HepG2 (cell line): Measurements from ENCODE around the gene KRT12. TPM values are rescaled to one million over a fixed set of nuclear protein-coding genes. Genes with fewer than 3 reads are reported as not detected.

Experiments used
- FOXA1 ChIP-seq, 2 experiments: fragments of 450-650 bp in 1 of 2; sonication (generic) in 1 of 2; formaldehyde crosslinking in 1 of 2; IDR thresholded peaks; 2 replicates each; pipeline versions ENCODE4 v1.4.0 to v1.6.1; 2016 to 2020; ENCODE audit warnings: missing genetic modification reagents in 1 of 2
- GATA4 ChIP-seq: sonication (generic); IDR thresholded peaks from 2 replicates; pipeline ENCODE4 v1.6.1; 2016; ENCODE audit warnings: antibody characterized with exemption, low read depth, borderline replicate concordance
- KDM5B ChIP-seq: sonication (generic); formaldehyde crosslinking; IDR thresholded peaks from 2 replicates; pipeline ENCODE4 v1.4.0; 2020; ENCODE audit warnings: missing genetic modification reagents, mild to moderate bottlenecking, borderline replicate concordance
- POGK ChIP-seq: sonication (generic); formaldehyde crosslinking; conservative IDR thresholded peaks from 2 replicates; pipeline ENCODE4 v1.8.0; 2022; ENCODE audit warnings: mild to moderate bottlenecking, moderate library complexity, missing genetic modification reagents
- RERE ChIP-seq: IDR thresholded peaks from 2 replicates; pipeline ENCODE4 v1.6.1; 2016; ENCODE audit warnings: low read depth, missing genetic modification reagents, missing compliant biosample characterization
- REST ChIP-seq, 2 experiments: IDR thresholded peaks; 2 replicates each; pipeline ENCODE4 v1.6.1; 2011 to 2012; ENCODE audit warnings: low read length in 2 of 2, borderline replicate concordance in 1 of 2, low read depth in 1 of 2, mild to moderate bottlenecking in 1 of 2, moderate library complexity in 1 of 2
- SOX5 ChIP-seq: IDR thresholded peaks from 2 replicates; pipeline ENCODE4 v1.6.1; 2016; ENCODE audit warnings: borderline replicate concordance
- XRCC5 ChIP-seq: fragments of 200-400 bp; formaldehyde crosslinking; optimal IDR thresholded peaks from 2 replicates; pipeline ENCODE3; 2017; ENCODE audit warnings: mild to moderate bottlenecking, low read length
- ZBTB7A ChIP-seq: sonication (generic); formaldehyde crosslinking; IDR thresholded peaks from 2 replicates; pipeline ENCODE4 v1.8.0; 2022; ENCODE audit warnings: mild to moderate bottlenecking, missing genetic modification reagents
- ZNF138 ChIP-seq: sonication (generic); formaldehyde crosslinking; IDR thresholded peaks from 2 replicates; pipeline ENCODE4 v1.5.0; 2020; ENCODE audit warnings: mild to moderate bottlenecking, low read depth, missing genetic modification reagents
- ZNF574 ChIP-seq: sonication (generic); formaldehyde crosslinking; IDR thresholded peaks from 2 replicates; pipeline ENCODE4 v1.4.0; 2020; ENCODE audit warnings: missing genetic modification reagents
- ZNF768 ChIP-seq: sonication (generic); formaldehyde crosslinking; IDR thresholded peaks from 2 replicates; pipeline ENCODE4 v1.4.0; 2020; ENCODE audit warnings: missing genetic modification reagents
- ZNF788 ChIP-seq: sonication (generic); formaldehyde crosslinking; IDR thresholded peaks from 2 replicates; pipeline ENCODE4 v1.5.0; 2020; ENCODE audit warnings: mild to moderate bottlenecking, missing genetic modification reagents, borderline replicate concordance
- polyA plus RNA-seq, 8 experiments: library from polyadenylated mRNA; depleted of rRNA in 3 of 8; stranded (reverse) in 7 of 8; unstranded in 1 of 8; fragments of >200 nt; fragmentation: Illumina TruSeq in 4 of 8; extraction: Trizol in 4 of 8; gene quantifications; 2 replicates each; pipeline versions ENCODE4 v1.2.1 to v1.2.3, GENCODE V29; 2011 to 2016; ENCODE audit warnings: low read depth in 4 of 8, missing spikeins in 1 of 8, mixed read lengths in 1 of 8; ENCODE audit not compliant: insufficient read depth in 1 of 8
- total RNA-seq, 5 experiments: library from RNA; depleted of rRNA; stranded (reverse); fragments of >200 nt; fragmentation: Illumina TruSeq; extraction: Trizol; gene quantifications; 2 replicates each; pipeline ENCODE4 v1.2.3, GENCODE V29; 2016; ENCODE audit warnings: low read depth in 1 of 5

The KRT12 gene
- total and polyA plus RNA-seq, 2 of the 13 experiments (the other 11 are each of a cell fraction or from before 2014, with no cell fraction given): 0.07 to 0.09 TPM

GRCh38 chr17:40862985-40863733, 3.9 kb downstream of the KRT12 start (continued):
- peak; percentile 47; the same call in 1 of the 2 replicates for TF ChIP-seq KDM5B (CRISPR knock-in tag)
- no peak for TF ChIP-seq ZNF138
- TF ChIP-seq REST (IDR thresholded peaks at IDR 0.05; ENCODE audit: borderline replicate concordance in 1 of 2, low read depth in 1 of 2, low read length in 2 of 2): no peak
- TF ChIP-seq GATA4: no peak
- TF ChIP-seq ZNF768: peak; percentile 20; the same call in 1 of the 2 replicates
- no peak for TF ChIP-seq FOXA1 (IDR thresholded peaks at IDR 0.05)
- TF ChIP-seq FOXA1 (CRISPR knock-in tag; IDR thresholded peaks at IDR 0.05): peak; percentile 62; the same call in 1 of the 2 replicates
- peak; percentile 45; the same call in 1 of the 2 replicates for TF ChIP-seq ZBTB7A
- TF ChIP-seq POGK (CRISPR knock-in tag): 0 out of 2 replicates have a peak, but pooled peaks have one; percentile 26
- peak; percentile 96 for TF ChIP-seq XRCC5
- peak; percentile 40; the same call in 1 of the 2 replicates for TF ChIP-seq ZNF574 (CRISPR knock-in tag)
- TF ChIP-seq RERE (CRISPR knock-in tag): no peak
- no peak for TF ChIP-seq SOX5
- peak; percentile 31; the same call in 1 of the 2 replicates for TF ChIP-seq ZNF788 (CRISPR knock-in tag)
